Adrenal gland (tissue), 12 donors: Measurements from ENCODE around the gene COL21A1. TPM values are rescaled to one million over a fixed set of nuclear protein-coding genes. Genes with fewer than 3 reads are reported as not detected.

Experiments
- DNase-seq, 7 donors: peaks; one replicate each; pipeline ENCODE4 v3.0.0-alpha.2; 2019 to 2020
- H3K27ac ChIP-seq, 5 donors: fragments of 200-600 bp; sonication (generic) in 4 of 5; 1 replicate in 3 of 5; 2 replicates in 2 of 5; pipeline versions ENCODE4 v1.5.1 to v1.8.0; 2016 to 2020; ENCODE audit warnings: mild to moderate bottlenecking in 1 of 5
- H3K27me3 ChIP-seq: fragments of 200-600 bp; 2 replicates; pipeline ENCODE4 v1.8.0; 2021
- H3K36me3 ChIP-seq, 2 donors: fragments of 200-600 bp; replicated peaks in 1 of 2; 1 replicate in 1 of 2; 2 replicates in 1 of 2; pipeline versions ENCODE4 v1.5.1 to v1.8.0; 2018 to 2022
- H3K4me1 ChIP-seq, 2 donors: fragments of 200-600 bp; replicated peaks in 1 of 2; 1 replicate in 1 of 2; 2 replicates in 1 of 2; pipeline versions ENCODE4 v1.5.1 to v1.8.0; 2018 to 2021
- H3K4me3 ChIP-seq, 4 donors: fragments of 200-600 bp; sonication (generic) in 3 of 4; one replicate each; pipeline ENCODE4 v1.5.1; 2016 to 2018
- H3K9me3 ChIP-seq, 3 donors: fragments of 200-600 bp; sonication (generic) in 1 of 3; replicated peaks in 1 of 3; 1 replicate in 2 of 3; 2 replicates in 1 of 3; pipeline versions ENCODE4 v1.5.1 to v1.8.0; 2016 to 2021
- CTCF ChIP-seq, 6 experiments: fragments of 450-650 bp in 4 of 6; fragments of 200-600 bp in 2 of 6; sonication (generic) in 1 of 6; IDR thresholded peaks; 1 replicate in 5 of 6; 2 replicates in 1 of 6; pipeline versions ENCODE4 v1.5.1 to v1.8.0; 2016 to 2021; ENCODE audit warnings: antibody characterized with exemption in 6 of 6, mild to moderate bottlenecking in 2 of 6, moderate library complexity in 1 of 6
- POLR2A ChIP-seq, 2 donors: fragments of 450-650 bp; IDR thresholded peaks; one replicate each; pipeline ENCODE4 v1.6.1; 2017; ENCODE audit warnings: antibody characterized with exemption in 2 of 2, mild to moderate bottlenecking in 2 of 2, moderate library complexity in 1 of 2
- WGBS, 4 donors: extraction: QIAGEN DNeasy Blood & Tissue Kit in 2 of 4; methylation state at CpG; one replicate each; pipeline versions ENCODE4 v1.1.5 to v1.1.7; 2013 to 2017; 5-methylcytosine and 5-hydroxymethylcytosine counted together
- intact Hi-C, 2 donors: fragments of 100-400 bp; cut with DNase I; formaldehyde crosslinking; loops; one replicate each; pipeline versions ENCODE4 v1.14.1 to v1.15.0; 2022 to 2023
- polyA plus RNA-seq, 3 donors: library from polyadenylated mRNA; stranded (reverse); fragments of 200-250 nt in 2 of 3; fragments of 350-450 nt in 1 of 3; fragmentation: Illumina TruSeq in 1 of 3; extraction: RNeasy Lipid Tissue Mini Kit (QIAGEN cat#74804) in 1 of 3; gene quantifications; one replicate each; pipeline ENCODE4 v1.2.3, GENCODE V29; 2013 to 2014
- total RNA-seq, 9 donors: library from RNA; depleted of rRNA in 4 of 9; stranded (reverse); fragments of >200 nt in 4 of 9; fragments of 120-200 nt in 1 of 9; fragmentation: NEBNext Ultra II Directional in 1 of 9; extraction: Animal tissue kit (Norgen Biotek cat#: 25700) in 1 of 9; gene quantifications; one replicate each; pipeline versions ENCODE4 v1.1.0 to v1.2.4, GENCODE V29; 2013 to 2023
- donor health status: healthy with polysubstance abuse.
- donor health status: Bipolar disorder and iron deficiency.
- donor health status: DM: yes; HTN: yes; CAD: no.
- donor health status: DM: no; HTN: no; CAD: no.
- donor health status: DM: no; HTN: no; CAD: no.
- donor health status: DM: yes; HTN: yes; CAD: no.

The COL21A1 gene
- total and polyA plus RNA-seq, 12 donors = 0.12 to 19.4 (median 1.2) TPM

- no peaks in the 10 kb centered on the region for H3K27me3 ChIP-seq
- H3K4me3 ChIP-seq = no peak overlapping the region
- no peaks in the 10 kb centered on the region for H3K36me3 ChIP-seq
- intact Hi-C loops = no loop called here
- no peak overlapping the region for H3K27ac ChIP-seq
- H3K4me1 ChIP-seq = no peaks in the 10 kb centered on the region
- TF ChIP-seq POLR2A (IDR thresholded peaks at IDR 0.05) = no peak
- TF ChIP-seq CTCF (IDR thresholded peaks at IDR 0.05) = no peak
- WGBS, 4 donors = 49 to 81% (median 77%) methylated on average over 2 of the region's 2 CpGs
- H3K9me3 ChIP-seq = no peaks in the 10 kb centered on the region
- no peak for DNase-seq
These were observed 98.7 kb downstream of the COL21A1 start for GRCh38 chr6:56148488-56149186.

GRCh38 chr6:56147766-56148165 is 99.6 kb downstream of the COL21A1 start:
- H3K4me3 ChIP-seq = no peak overlapping the region
- H3K9me3 ChIP-seq = no peaks in the 10 kb centered on the region
- WGBS, 4 donors = 55 to 94% (median 81%) methylated on average over 2 of the region's 2 CpGs
- DNase-seq = no peak
- H3K27me3 ChIP-seq = no peaks in the 10 kb centered on the region
- H3K4me1 ChIP-seq = no peaks in the 10 kb centered on the region
- TF ChIP-seq POLR2A (IDR thresholded peaks at IDR 0.05) (no peak), CTCF (IDR thresholded peaks at IDR 0.05) (no peak)
- no peaks in the 10 kb centered on the region for H3K36me3 ChIP-seq
- intact Hi-C loops = no loop called here
- H3K27ac ChIP-seq = no peak overlapping the region

- Histone ChIP-seq H3K27me3 (no peaks in the 10 kb centered on the region), H3K9me3 (no peaks in the 10 kb centered on the region), H3K4me1 (no peaks in the 10 kb centered on the region), H3K27ac (no peak overlapping the region), H3K4me3 (no peak overlapping the region), H3K36me3 (no peaks in the 10 kb centered on the region)
- intact Hi-C loops = no loop called here
- no peak for TF ChIP-seq CTCF (IDR thresholded peaks at IDR 0.05)
- TF ChIP-seq POLR2A (IDR thresholded peaks at IDR 0.05) = no peak
- 65 to 77% (median 67%) methylated on average over 1 of the region's 1 CpG for WGBS, 4 donors
- no peak for DNase-seq
These were observed 101.3 kb downstream of the COL21A1 start for GRCh38 chr6:56146086-56146485.

GRCh38 chr6:56145616-56146015 is 101.8 kb downstream of the COL21A1 start:
- WGBS, 4 donors = 0 to 24% (median 18%) methylated on average over 1 of the region's 1 CpG
- H3K36me3 ChIP-seq = no peaks in the 10 kb centered on the region
- no peak overlapping the region for H3K4me3 ChIP-seq
- intact Hi-C loops = no loop called here
- no peaks in the 10 kb centered on the region for H3K9me3 ChIP-seq
- no peak for TF ChIP-seq POLR2A (IDR thresholded peaks at IDR 0.05)
- TF ChIP-seq CTCF (IDR thresholded peaks at IDR 0.05) = no peak
- no peak for DNase-seq
- no peak overlapping the region for H3K27ac ChIP-seq
- no peaks in the 10 kb centered on the region for H3K4me1 ChIP-seq
- no peaks in the 10 kb centered on the region for H3K27me3 ChIP-seq
